Liver (tissue), 3 donors: Measurements from ENCODE around the gene TOP2A.

Experiments used
- EGR1 ChIP-seq, 2 donors: IDR thresholded peaks; 2 replicates each; pipeline ENCODE4 v1.6.1; 2016 to 2018; ENCODE audit warnings: antibody characterized with exemption in 2 of 2, low read depth in 2 of 2
- RXRA ChIP-seq, 2 donors: IDR thresholded peaks; 2 replicates each; pipeline ENCODE4 v1.6.1; 2017 to 2018; ENCODE audit warnings: antibody characterized with exemption in 2 of 2, mild to moderate bottlenecking in 1 of 2
- TAF1 ChIP-seq: conservative IDR thresholded peaks from 2 replicates; pipeline ENCODE4 v1.6.1; 2016; ENCODE audit warnings: antibody characterized with exemption, mild to moderate bottlenecking
- TF ChIP-seq, protein P1 (sequence below): fragments of 150-350 bp; IDR thresholded peaks from 2 replicates; pipeline ENCODE4 v1.5.1; 2017; ENCODE audit warnings: improper control_type of control experiment, low read depth, low read length; ENCODE audit not compliant: missing input control
- donor health status: healthy.
- donor health status: healthy.

DNA sequence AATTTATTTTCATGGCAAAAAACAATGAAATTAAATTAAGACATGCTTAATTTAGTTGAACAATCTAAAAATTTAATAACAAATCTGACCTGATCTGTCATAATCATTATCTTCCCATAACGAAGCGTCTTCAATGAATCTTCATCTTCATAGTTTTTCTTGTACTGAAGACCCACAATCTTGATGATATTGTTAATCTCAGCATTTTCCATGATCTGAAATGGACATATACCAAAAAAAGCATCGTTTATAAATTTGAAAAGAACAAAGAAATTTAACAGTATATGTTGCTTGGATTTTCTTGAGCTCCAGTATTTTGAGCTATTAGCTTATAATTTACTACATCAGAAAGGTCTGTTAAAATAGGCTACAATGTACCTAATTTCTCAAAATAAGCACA, 10.2 kb downstream of the TOP2A start:
- TF ChIP-seq, protein P1, sequence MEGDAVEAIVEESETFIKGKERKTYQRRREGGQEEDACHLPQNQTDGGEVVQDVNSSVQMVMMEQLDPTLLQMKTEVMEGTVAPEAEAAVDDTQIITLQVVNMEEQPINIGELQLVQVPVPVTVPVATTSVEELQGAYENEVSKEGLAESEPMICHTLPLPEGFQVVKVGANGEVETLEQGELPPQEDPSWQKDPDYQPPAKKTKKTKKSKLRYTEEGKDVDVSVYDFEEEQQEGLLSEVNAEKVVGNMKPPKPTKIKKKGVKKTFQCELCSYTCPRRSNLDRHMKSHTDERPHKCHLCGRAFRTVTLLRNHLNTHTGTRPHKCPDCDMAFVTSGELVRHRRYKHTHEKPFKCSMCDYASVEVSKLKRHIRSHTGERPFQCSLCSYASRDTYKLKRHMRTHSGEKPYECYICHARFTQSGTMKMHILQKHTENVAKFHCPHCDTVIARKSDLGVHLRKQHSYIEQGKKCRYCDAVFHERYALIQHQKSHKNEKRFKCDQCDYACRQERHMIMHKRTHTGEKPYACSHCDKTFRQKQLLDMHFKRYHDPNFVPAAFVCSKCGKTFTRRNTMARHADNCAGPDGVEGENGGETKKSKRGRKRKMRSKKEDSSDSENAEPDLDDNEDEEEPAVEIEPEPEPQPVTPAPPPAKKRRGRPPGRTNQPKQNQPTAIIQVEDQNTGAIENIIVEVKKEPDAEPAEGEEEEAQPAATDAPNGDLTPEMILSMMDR = no peak
- TF ChIP-seq TAF1 (no peak), EGR1 (IDR thresholded peaks at IDR 0.05; ENCODE audit: low read depth in 2 of 2) (no peak), RXRA (IDR thresholded peaks at IDR 0.05) (no peak)
